Caco-2 (cell line): ENCODE results near the gene ANKDD1A. TPM values are rescaled to one million over a fixed set of nuclear protein-coding genes. Genes with fewer than 3 reads are reported as not detected.

ENCODE experiments used
- BruUV-seq: library from RNA; stranded (reverse); fragments of 400-500 nt; replicated peaks from 2 replicates; lab custom pipeline; 2021; lab: Mats Ljungman, UMichigan
- CTCF ChIA-PET: fragments of 300-600 bp; sonication (Branson Sonifier 250); formaldehyde crosslinking; loops from one replicate; lab custom pipeline; 2022; ENCODE audit warnings: antibody characterized with exemption; lab: Charles Lee
- POLR2A ChIA-PET: fragments of 300-600 bp; sonication (Branson Sonifier 250); formaldehyde crosslinking; loops from one replicate; lab custom pipeline; 2022; ENCODE audit warnings: antibody characterized with exemption; lab: Charles Lee
- DNase-seq, 2 experiments: peaks; one replicate each; pipeline versions ENCODE4 v3.0.0 to v3.0.0-alpha.2; 2020 to 2022
- H3K27me3 ChIP-seq: replicated peaks from 2 replicates; pipeline ENCODE4 v1.6.0; 2011; ENCODE audit warnings: low read length; ENCODE audit not compliant: control insufficient read depth, insufficient read depth
- H3K36me3 ChIP-seq: 2 replicates; pipeline ENCODE4 v1.5.1; 2011; ENCODE audit warnings: low read length; ENCODE audit not compliant: control insufficient read depth, insufficient read depth
- H3K4me1 ChIP-seq: fragments of 250-450 bp; sonication (Bioruptor Pico); 2 replicates; pipeline ENCODE4 v1.5.1; 2020; ENCODE audit warnings: mild to moderate bottlenecking
- H3K4me3 ChIP-seq: 2 replicates; pipeline ENCODE4 v1.5.1; 2011; ENCODE audit warnings: low read depth, mild to moderate bottlenecking, control low read depth, low read length
- H3K9me3 ChIP-seq: fragments of 250-450 bp; sonication (Bioruptor Pico); 2 replicates; pipeline ENCODE4 v1.5.1; 2020; ENCODE audit warnings: mild to moderate bottlenecking, moderate library complexity
- H3K27ac Mint-ChIP-seq: one replicate; pipeline ENCODE4 v1.8.0; 2022; ENCODE audit warnings: mixed read lengths; ENCODE audit not compliant: unreplicated experiment
- H3K27me3 Mint-ChIP-seq: one replicate; pipeline ENCODE4 v1.8.0; 2022; ENCODE audit warnings: mixed read lengths; ENCODE audit not compliant: insufficient read depth, unreplicated experiment
- H3K36me3 Mint-ChIP-seq: one replicate; pipeline ENCODE4 v1.8.0; 2022; ENCODE audit warnings: mild to moderate bottlenecking, mixed read lengths; ENCODE audit not compliant: insufficient read depth, unreplicated experiment
- H3K4me1 Mint-ChIP-seq: one replicate; pipeline ENCODE4 v1.8.0; 2022; ENCODE audit warnings: low read depth, mixed read lengths; ENCODE audit not compliant: unreplicated experiment
- H3K4me3 Mint-ChIP-seq: one replicate; pipeline ENCODE4 v1.8.0; 2022; ENCODE audit warnings: mild to moderate bottlenecking, moderate library complexity, mixed read lengths; ENCODE audit not compliant: unreplicated experiment
- H3K9me3 Mint-ChIP-seq: one replicate; pipeline ENCODE4 v1.8.0; 2022; ENCODE audit warnings: mixed read lengths; ENCODE audit not compliant: unreplicated experiment
- intact Hi-C: fragments of 100-400 bp; cut with micrococcal nuclease; formaldehyde crosslinking; loops from one replicate; pipeline ENCODE4 v1.10.0; 2022; ENCODE audit not compliant: unreplicated experiment
- total RNA-seq: library from RNA; stranded (reverse); gene quantifications from 2 replicates; pipeline ENCODE4 v1.2.3, GENCODE V29; 2022
- TF ChIP-seq, protein P1 (sequence below), 2 experiments: fragments of 200-600 bp in 1 of 2; IDR thresholded peaks; 1 replicate in 1 of 2; 2 replicates in 1 of 2; pipeline versions ENCODE4 v1.5.1 to v1.8.0; 2011 to 2022; ENCODE audit warnings: antibody characterized with exemption in 1 of 2, control low read depth in 1 of 2, inconsistent platforms in 1 of 2, low read depth in 1 of 2, low read length in 1 of 2, mild to moderate bottlenecking in 1 of 2, moderate library complexity in 1 of 2; ENCODE audit not compliant: insufficient read depth in 1 of 2, severe bottlenecking in 1 of 2, unreplicated experiment in 1 of 2

ANKDD1A gene
- total RNA-seq, 1 experiment from 2014 or later = 1.6 TPM

DNA sequence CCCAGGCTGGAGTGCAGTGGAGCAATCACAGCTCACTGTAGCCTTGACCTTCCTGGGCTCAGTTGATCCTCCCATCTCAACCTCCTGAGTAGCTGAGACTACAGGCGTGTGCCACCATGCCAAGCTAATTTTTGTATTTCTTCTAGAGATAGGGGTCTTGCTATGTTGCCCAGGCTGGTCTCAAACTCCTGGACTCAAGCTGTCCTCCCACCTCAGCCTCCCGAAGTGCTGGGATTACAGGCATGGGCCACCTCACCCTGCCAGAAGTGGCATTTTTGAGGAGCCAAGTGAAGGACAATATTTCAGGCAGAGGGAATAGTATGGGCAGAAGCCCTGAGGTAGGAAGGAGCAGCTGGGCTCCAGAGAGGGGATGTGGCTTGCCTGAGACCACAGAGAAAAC is 4.7 kb downstream of the ANKDD1A start:
- no TSS peak for BruUV-seq
- DNase-seq = no peak
- Mint-ChIP-seq H3K4me3 (no peak overlapping the region), H3K36me3 (peaks cover 4% of the 10 kb centered on the region), H3K9me3 (no peaks in the 10 kb centered on the region), H3K4me1 (peaks cover under 1% of the 10 kb centered on the region), H3K27me3 (no peaks in the 10 kb centered on the region), H3K27ac (no peak overlapping the region)
- Histone ChIP-seq H3K9me3 (no peaks in the 10 kb centered on the region), H3K36me3 (no peaks in the 10 kb centered on the region), H3K4me3 (no peak overlapping the region), H3K27me3 (no peaks in the 10 kb centered on the region), H3K4me1 (no peaks in the 10 kb centered on the region)
- intact Hi-C loops = no loop called here
- ChIA-PET POLR2A (interaction anchor here (0.6 kb wide), 1 partner anchor 53 kb away, joined by 5 read pairs; no protein-coding TSS in a partner anchor), CTCF (interaction anchor here (0.7 kb wide), 1 partner anchor 126 kb away, joined by 6 read pairs; no protein-coding TSS in a partner anchor)
- TF ChIP-seq, protein P1, sequence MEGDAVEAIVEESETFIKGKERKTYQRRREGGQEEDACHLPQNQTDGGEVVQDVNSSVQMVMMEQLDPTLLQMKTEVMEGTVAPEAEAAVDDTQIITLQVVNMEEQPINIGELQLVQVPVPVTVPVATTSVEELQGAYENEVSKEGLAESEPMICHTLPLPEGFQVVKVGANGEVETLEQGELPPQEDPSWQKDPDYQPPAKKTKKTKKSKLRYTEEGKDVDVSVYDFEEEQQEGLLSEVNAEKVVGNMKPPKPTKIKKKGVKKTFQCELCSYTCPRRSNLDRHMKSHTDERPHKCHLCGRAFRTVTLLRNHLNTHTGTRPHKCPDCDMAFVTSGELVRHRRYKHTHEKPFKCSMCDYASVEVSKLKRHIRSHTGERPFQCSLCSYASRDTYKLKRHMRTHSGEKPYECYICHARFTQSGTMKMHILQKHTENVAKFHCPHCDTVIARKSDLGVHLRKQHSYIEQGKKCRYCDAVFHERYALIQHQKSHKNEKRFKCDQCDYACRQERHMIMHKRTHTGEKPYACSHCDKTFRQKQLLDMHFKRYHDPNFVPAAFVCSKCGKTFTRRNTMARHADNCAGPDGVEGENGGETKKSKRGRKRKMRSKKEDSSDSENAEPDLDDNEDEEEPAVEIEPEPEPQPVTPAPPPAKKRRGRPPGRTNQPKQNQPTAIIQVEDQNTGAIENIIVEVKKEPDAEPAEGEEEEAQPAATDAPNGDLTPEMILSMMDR (IDR thresholded peaks at IDR 0.05; ENCODE audit: insufficient read depth in 1 of 2, low read depth in 1 of 2, low read length in 1 of 2, severe bottlenecking in 1 of 2, unreplicated experiment in 1 of 2) = no peak

DNA sequence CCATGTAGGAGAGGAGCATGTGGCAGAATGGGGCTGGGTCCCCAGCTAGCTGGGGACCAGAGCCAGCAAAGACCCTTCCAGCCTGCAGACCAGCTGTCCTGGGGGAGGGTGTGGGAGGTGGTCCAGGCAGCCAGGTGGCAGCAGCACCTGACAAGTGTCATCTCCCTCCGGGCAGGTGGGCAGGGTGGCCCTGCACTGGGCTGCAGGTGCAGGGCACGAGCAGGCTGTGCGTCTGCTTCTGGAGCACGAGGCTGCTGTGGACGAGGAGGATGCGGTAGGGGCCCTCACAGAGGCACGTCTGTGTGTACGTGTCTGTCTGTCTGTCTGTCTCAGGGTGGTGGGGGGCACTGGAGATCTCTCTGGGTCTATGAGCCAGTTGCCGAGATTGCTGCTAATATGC is 5.5 kb downstream of the ANKDD1A start:
- intact Hi-C loops = no loop called here
- Mint-ChIP-seq H3K27me3 (no peaks in the 10 kb centered on the region), H3K36me3 (peaks cover 4% of the 10 kb centered on the region), H3K4me1 (no peaks in the 10 kb centered on the region), H3K27ac (no peak overlapping the region), H3K4me3 (no peak overlapping the region), H3K9me3 (no peaks in the 10 kb centered on the region)
- POLR2A ChIA-PET = no interaction called here
- no peaks in the 10 kb centered on the region for H3K9me3 ChIP-seq
- CTCF ChIA-PET = no interaction called here
- no peaks in the 10 kb centered on the region for H3K4me1 ChIP-seq
- TF ChIP-seq, protein P1 (IDR thresholded peaks at IDR 0.05; ENCODE audit: insufficient read depth in 1 of 2, low read depth in 1 of 2, low read length in 1 of 2, severe bottlenecking in 1 of 2, unreplicated experiment in 1 of 2) = no peak
- H3K27me3 ChIP-seq = no peaks in the 10 kb centered on the region
- H3K4me3 ChIP-seq = no peak overlapping the region
- no peaks in the 10 kb centered on the region for H3K36me3 ChIP-seq
- BruUV-seq = no TSS peak
- no peak for DNase-seq

DNA sequence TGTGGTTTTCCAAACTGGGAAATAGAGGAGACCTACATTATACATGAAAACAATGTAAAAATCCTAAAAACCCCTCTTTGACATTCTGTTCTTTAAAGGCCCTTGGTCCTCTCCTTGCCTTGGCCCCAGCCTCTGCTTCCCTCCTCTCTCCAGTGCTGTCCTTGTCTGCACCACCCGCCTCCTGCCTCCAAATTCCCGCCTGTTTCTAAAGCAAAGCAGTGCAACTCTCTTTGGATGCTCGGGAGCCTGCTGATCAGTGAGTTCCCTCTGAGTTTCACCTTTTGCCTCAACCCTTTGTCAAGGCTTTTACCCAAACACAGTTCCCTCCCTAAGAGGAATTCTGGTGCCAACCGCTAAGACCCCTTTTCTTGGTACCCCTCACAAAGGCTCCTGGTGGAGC is 8.0 kb downstream of the ANKDD1A start:
- H3K27ac Mint-ChIP-seq = no peak overlapping the region
- ChIA-PET CTCF (no interaction called here), POLR2A (no interaction called here)
- no peaks in the 10 kb centered on the region for H3K4me1 Mint-ChIP-seq
- no TSS peak for BruUV-seq
- intact Hi-C loops = no loop called here
- H3K4me3 Mint-ChIP-seq = no peak overlapping the region
- no peaks in the 10 kb centered on the region for H3K36me3 ChIP-seq
- no peaks in the 10 kb centered on the region for H3K4me1 ChIP-seq
- no peak overlapping the region for H3K4me3 ChIP-seq
- H3K36me3 Mint-ChIP-seq = peaks cover 4% of the 10 kb centered on the region
- no peak for DNase-seq
- no peaks in the 10 kb centered on the region for H3K27me3 Mint-ChIP-seq
- TF ChIP-seq, protein P1 (IDR thresholded peaks at IDR 0.05; ENCODE audit: insufficient read depth in 1 of 2, low read depth in 1 of 2, low read length in 1 of 2, severe bottlenecking in 1 of 2, unreplicated experiment in 1 of 2) = no peak
- H3K9me3 ChIP-seq = no peaks in the 10 kb centered on the region
- H3K9me3 Mint-ChIP-seq = peaks cover 5% of the 10 kb centered on the region
- H3K27me3 ChIP-seq = no peaks in the 10 kb centered on the region
